ENCODE results near the gene GPX3. TPM values are rescaled to one million over a fixed set of nuclear protein-coding genes. Genes with fewer than 3 reads are reported as not detected.

The GPX3 gene
- total RNA-seq, 1 experiment from 2014 or later: 380 TPM

DNA sequence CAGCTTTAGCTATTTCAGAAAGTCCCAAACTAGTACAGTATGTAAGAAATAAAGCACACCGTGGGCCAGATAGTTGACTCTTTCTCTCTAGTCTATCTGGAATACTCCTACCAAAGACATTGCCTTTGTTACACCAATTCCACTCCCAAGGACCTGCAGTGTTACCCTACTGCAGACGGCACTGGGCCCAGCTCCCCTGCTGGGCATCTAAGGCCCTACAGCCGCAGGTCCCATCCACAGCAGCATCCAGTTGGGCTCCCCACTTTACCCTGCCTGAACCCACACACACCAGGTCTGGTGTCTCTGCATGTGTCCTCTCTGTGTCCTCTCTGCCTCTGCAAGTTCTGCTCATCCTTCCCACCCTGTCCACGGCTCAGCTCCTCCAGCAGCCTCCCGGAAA is 37.9 kb downstream of the GPX3 start:
- no peak for DNase-seq (ENCODE audit: low spot score)

DNA sequence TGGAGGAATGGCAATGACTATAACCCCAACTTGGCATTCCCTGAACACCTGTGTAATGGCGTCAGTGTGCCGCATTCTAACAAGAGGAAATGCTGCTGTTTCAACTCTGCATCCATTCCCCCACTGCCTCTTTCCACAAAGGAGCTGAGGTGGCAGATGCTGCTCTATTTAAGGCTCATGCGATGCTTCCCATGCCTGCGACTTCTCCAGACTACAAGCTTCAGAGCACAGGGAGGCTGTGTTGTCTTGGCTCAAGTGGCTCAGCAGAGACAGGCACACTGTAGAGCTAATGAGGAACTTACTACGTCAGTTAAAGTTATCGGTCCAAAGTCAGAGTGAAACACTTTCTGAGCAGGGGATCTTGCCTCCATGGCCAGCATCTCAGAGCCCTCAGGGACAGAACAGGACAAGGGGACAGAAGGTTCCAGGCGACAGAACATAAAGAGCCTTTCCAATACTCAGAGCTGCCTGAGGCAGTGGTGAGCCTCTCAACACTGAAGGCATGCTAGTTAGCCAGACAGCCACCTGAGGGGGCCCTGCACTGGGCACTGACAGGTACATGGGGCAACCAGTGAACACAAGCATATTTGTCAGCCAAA is 38.6 kb downstream of the GPX3 start:
- DNase-seq (ENCODE audit: low spot score): no peak

DNA sequence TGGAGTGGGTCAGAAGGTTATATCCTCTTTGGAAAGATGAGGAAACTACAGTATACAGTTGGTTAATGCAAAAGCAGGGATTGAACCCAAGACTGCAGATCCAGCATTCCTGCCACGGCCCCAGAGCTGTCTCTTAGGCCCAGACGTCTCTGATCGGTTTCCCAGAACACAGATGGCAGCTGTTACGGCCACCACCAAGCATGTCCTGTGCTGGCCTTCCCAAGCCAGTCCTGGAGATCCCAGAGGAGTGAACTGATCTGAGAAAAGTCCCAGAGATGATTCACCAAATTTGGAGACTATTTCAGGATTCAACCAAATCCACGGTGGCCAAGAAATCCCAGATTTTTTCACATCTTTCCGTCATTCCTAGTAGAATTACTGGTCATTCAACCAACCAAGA is 40.4 kb downstream of the GPX3 start:
- DNase-seq (ENCODE audit: low spot score): no peak

DNA sequence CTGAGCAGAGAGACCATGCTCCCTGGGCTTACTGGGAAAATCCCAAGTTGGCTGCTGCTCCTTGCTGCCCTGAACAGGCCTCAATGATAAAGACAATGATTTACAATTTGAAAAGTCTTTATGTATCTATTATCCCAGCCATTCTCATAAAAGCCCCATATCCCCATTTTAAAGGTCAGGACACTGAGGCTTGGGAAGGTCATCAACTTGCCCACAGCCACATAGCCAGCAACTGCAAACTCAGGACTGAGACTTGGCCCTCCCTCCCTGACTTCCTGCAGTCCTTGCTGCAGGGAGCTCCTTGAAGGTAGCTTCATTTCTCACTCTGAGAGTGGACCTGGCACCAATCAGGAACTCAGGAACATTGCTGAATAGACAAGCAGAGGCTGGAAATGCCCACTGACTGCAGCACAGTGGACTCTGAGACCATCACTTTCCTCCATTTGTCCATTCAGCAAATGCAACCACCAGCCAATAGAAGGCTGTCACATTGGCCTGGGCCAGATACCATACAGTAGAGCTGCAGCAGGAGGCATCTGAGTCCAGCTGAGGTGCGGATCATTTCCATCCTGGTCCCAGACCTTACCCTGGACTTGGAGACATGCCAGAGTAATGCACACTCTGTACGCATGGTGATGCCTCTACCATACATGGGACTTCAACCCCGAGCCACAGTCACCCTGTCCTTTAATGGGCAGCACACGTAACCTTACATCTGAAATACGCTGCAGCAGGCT is 42.2 kb downstream of the GPX3 start:
- no peak for DNase-seq (ENCODE audit: low spot score)

DNA sequence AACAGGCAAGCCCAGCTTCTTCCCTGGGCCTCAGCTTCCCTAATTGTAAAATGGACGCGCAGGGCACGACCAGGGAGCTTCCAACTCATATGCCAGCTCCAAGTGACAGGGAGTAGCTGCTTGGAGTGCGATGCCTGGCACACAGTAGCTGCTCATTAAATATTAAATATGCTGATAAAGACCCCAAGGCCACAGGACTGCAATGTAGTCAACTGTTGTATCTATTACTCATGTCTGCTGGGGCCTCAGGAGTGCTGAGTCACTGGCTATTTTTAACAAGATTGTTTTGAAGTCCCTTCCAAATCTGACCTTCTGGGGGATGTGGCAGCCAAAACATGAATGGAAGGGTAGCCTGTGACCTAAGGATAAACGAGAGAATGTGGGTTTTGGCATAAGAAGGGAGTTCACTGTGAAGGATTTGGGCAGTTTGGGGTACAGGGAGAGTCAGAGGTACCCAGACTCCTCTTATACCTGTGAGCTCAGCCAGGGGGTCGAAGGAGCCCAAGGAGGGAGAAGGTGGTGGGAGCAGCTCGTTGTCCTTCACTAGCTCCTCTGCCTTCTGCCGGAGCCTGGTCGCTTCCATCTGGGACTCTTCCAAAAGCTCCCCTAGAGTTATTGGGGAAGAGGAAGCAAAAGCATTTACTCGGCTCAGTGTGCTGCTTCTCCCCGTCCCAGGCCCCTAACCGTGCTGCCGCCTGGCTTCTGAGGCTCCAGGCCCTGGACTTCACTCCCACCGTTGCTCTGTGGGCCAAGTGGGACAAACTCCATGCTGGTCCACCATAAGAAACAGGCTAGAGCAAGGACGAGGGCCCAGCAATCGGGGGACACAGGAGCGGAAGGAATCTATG is 43.0 kb downstream of the GPX3 start:
- peak; percentile 40 for DNase-seq (ENCODE audit: low spot score)

DNA sequence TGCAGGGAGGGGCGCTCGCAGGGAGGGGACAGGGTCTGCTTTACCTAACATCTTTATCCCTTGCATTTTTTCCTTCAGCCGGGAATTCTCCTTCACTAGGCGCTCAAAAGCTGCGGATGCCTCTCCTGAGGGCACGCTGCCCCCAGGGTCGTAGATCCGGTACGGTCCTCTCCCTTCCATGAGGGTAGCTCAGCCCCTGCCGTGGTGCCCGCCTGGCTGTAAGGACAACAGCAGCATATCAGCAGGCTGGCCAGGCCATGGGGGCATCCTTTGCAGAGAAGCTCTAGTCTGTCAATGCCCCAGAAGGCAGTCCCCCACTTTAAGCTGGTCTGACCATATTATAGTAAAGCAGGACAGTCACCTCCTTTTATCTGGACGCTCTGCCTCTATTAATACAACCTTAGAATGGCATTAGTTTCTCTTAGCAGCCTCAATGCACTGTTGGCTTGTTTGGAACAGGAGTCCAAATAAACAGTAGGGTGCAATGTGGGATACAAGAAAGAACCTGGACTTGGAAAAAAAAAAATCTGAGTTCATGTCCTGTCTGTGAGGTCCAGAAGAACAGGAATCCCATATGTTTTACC is 44.6 kb downstream of the GPX3 start:
- no peak for DNase-seq (ENCODE audit: low spot score)

DNA sequence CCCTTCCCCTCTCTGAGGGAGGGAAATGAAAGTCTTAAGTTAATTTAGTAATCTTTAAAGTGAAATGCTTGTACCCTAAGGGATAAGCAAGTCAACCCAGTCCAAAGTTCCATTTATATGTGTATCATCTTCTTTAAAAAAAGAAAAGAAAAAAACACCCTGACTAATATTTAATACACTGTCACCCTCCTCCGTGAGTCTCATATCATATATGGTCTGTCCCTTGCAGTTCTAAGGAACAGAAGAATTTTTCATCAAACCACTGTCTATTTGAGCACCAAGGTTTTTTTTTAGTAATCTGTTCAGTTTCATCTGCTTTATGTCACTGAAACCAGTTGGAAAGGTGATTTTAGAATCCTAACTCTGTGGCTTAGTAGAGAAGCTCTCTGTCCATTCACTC is 45.2 kb downstream of the GPX3 start:
- DNase-seq (ENCODE audit: low spot score): no peak

DNA sequence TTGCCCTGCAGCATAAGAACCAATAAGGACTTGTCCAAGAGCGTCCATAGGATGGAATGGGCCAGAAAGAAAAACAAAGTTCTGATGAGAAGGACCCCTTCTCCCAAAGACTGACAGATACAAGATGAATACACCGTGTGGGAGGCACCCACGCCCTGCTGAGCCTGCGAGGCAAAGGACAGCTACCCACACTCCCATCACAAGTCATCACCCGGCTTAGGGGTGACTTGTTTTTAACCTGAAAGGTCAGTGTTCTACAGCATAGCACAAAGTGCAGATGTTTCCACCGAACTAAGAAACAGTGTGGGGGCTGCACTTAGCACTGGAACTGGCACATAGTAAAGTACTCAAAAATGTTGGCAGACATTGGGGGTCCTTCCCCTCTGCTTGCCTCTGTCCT is 46.5 kb downstream of the GPX3 start:
- no peak for DNase-seq (ENCODE audit: low spot score)

DNA sequence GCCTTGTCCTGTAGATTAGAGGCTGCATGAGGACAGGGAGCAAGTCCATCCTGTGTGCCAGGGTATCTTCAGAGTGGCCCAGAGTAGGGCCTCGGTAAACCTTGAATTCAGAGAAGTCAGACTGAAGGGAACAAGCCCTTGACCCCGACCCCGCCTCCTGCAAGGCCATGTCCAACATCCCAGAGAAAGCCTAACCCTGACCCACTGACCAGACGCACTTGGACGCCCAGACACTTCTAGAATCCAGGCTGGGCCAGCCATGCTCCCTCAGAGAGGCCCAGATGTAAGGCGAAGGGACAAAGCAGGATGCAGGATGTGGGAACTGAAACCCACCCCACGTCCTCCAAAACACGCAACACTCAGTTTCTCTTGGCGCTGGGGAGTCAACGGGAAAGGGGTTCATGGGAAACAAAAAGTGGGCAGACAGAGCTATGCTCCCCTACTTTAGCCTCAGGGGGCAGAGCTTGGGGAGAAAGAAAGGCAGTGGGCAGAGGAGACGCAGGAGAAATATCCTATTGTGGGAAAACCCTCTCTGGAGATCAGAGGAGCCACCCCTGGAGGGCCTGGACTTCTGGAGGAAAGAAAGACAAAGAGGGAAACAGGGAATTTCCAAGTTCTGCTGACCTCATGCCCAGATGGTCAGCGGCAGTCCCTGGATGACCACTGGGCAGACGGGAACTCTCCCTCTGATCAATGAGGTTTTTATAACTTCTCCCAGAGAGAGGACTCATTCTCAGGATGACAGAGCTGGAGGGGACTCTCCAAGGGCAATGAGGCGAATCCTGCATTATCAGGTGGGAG is 47.4 kb downstream of the GPX3 start:
- DNase-seq (ENCODE audit: low spot score): no peak

DNA sequence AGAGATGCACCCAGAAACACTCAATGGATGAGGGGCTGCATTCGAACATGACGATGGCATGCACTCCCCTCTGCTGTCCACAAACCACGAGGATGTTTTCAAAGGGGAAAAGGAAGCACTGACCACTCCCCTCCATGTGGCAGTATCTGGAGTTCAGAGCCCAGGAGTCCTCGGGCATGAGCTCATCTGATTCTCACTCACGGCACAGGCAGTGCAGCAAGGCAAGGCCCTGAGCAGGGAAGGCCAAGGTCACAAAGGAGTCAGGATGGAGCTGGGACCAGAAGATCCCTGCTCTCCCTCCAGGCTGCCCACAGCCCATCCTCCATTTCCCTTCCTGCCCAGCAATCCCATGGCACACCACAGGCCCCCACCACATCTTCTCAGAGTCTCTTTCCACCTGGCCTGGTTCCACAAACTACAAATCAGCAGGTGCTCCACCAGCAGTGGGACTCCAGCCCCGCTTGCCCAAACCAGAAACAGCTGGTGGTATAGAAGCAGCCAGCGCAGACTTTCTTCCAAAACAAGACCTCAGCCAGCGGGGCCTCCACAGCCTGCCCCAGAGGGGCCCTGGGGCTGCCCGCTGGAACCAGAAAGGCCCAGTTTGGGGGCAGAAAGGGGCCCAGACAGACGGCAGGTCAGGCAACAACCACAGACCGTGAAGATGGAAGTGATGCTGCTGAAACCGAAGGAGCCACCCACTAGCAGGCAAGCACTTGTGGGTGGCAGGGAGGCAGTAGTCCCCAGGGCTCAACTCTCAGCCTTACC is 48.2 kb downstream of the GPX3 start:
- DNase-seq (ENCODE audit: low spot score): no peak

DNA sequence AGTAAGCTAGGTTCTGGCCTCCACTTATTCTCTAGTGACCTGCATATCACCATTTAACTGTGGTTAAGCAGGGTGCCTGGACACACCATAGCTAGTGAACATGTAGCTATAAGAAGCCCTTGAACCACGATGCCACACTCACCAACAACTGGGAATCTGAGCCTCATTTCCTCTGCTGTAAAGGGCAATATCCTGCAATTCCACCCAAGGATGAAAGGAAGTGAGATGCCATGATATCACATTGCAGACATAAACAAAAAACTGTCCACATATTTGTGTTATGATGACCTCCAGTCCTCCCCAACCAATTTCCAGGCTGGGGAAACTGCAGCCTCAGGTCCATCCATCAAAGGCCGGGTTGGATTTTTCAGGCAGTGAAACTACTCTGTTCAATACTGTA is 50.1 kb downstream of the GPX3 start:
- DNase-seq (ENCODE audit: low spot score): no peak

DNA sequence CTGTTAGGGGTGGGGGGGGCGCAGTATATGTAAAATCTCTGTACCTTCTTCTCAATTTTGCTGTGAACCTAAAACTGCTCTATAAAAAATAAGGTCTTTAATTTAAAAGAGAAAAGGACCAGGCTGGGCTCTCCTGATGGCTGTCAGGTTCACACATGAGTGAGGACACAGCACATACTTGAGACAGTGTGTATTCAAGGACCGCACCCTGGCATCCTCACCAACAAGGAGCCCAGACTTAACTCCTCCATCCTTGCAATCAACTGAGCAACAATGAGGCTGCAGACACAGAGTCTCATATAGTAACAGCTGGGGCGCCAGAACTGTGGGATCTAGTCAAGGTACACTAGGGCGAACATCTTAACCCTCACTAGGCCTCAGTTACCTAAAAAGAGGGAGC is 50.6 kb downstream of the GPX3 start:
- DNase-seq (ENCODE audit: low spot score): no peak

DNA sequence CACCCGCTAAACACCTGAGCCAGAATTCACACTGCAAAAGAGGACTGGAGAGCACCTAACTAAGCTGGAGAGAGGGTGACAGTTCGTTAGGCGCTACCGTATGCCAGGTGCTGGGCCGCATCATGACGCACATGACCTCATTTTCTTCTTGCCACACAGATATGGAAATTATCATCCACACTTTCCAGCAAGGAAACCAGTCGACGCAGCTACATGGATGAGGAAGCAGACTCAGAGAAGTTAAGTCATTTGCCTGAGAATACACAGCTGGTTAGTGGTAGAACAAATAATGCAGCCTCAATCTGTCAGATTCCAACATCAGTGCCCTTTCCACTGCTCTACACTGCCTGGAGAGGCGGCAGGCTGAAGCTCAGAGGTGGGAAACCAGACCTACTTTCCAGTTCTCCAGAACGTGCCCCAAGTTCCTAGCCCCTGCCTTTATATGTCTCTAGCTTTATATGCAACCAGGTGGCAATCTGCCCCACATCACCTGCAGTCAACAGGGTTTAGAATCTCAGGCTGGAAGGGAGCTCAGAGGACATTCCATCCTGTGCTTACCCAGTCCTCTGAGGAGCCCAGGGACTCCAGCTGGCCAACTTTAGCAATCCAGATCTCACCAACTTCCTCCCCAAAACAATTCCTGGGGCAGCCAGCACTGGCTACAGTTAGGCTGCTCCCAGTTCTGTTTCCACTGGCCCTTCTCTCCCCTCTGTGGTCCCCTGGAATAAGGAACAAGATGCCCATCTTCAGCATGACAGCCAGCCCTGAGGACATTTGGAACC is 51.6 kb downstream of the GPX3 start:
- DNase-seq (ENCODE audit: low spot score): no peak

DNA sequence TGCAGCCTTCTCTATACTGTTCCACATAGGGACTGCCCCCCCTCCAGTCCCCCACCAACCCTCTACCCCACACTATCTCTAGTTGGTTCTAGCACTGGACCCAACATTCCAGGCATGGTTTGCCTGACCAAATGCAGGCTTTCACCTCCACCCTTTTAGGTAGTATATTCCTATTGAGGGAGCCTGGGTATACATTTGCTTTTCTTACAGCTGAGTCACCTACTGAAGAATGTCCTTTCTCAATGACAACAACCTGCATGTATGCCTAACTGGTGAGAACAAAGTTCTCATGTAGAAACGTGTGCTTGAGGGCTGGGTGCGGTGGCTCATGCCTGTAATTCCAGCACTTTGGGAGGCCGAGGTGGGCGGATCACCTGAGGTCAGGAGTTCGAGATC is 52.2 kb downstream of the GPX3 start:
- peak; percentile 60 for DNase-seq (ENCODE audit: low spot score)

DNA sequence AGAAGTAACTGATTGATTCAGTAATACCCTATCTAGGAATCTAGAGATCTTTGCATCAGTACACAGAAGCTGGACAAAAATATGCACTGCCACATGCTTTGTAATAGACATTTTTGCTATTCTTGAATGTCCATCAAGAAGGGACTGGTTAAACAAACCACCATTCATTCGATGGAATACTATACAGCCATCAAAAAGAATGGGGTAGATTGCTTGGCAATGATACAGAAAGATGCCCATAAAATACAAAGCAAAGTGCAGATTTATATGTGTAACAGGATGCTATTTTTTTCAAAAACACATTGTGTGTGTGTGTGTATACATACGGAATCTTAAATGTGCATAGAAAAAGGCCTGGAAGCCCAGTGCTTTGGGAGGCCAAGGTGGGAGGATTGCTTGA is 52.9 kb downstream of the GPX3 start:
- DNase-seq (ENCODE audit: low spot score): no peak

DNA sequence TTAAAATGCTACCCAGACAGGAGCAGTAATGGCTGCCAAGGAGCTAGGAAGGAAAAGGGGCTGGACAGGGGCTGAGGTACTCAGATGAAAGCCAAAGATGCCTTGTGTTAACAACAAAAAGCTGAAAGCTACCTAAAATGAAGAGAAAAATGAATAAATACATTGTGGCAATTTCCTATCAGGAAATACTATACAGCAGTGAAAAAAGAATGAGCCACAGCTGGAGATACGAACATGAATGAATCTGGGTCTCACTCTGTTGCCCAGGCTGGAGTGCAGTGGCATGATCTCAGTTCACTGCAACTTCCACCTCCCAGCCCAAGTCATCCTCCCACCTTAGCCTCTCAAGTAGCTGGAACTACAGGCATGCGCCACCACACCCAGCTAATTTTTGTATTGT is 54.2 kb downstream of the GPX3 start:
- no peak for DNase-seq (ENCODE audit: low spot score)

DNA sequence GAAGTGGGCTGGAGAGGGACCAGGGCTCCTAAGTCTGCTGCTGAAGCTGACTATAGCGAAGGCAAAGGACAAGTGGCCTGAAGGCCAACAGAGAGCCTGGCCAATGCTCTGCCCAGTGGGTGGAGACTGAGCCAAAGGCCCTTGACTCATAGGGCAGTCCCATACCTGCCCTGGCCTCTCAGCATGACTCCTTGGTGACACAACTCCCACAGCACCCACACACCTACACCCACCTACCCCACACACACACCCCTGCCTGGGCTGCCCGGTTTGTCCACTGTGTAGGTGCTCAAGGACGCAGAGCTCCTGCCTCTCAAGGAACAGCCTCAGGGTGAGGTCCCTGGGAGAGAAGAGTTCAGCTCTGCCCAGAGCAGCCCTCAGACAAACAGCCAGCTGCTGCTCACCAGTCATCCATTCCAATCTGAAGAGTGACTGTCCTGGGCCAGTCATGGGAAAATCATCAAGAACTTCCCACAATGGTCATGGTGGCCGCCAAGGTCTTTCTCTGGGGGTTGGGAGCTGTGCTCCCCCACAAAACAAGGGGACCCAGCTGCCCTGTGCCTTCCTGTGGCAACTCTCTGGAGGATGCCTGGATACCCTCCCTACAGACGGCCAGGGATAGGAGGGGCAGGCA is 55.4 kb downstream of the GPX3 start:
- no peak for DNase-seq (ENCODE audit: low spot score)

DNA sequence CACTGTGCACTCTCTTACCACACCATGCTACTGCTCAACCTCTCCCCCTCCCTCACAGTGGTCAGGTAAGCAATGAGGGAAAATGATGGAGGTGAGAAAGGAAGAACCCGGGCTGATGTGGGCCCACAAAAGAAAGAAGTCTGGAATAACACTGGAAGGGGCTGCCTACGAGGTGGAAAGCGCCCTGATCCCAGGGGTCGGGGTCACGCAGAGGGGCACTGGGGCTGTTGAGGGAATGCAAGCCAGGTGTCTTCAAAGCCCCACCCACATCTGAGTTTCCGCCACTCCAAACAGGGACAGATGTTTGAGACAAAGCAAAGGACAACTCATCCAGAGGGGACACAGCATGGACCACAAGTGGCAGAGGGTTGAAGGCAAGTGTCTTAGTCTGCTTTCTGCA is 56.2 kb downstream of the GPX3 start:
- no peak for DNase-seq (ENCODE audit: low spot score)

DNA sequence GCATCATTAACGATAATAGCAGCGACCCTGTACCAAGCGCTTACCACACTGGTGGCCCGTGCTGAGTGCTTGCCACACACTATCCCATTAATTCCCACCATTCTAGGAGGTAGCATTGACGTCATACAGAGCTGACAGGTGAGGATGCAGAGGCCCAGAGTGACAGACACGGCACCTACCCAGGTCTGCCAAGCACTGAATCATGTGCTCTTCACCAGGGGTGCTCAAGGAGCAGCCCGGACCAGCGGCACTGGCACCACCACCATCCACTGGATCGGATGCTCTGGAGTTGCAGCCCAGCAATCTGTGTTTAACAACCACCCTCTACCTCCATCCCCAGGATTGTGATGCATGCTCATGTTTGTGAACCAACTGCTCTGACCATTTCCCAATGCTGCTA is 57.0 kb downstream of the GPX3 start:
- DNase-seq (ENCODE audit: low spot score): no peak

DNA sequence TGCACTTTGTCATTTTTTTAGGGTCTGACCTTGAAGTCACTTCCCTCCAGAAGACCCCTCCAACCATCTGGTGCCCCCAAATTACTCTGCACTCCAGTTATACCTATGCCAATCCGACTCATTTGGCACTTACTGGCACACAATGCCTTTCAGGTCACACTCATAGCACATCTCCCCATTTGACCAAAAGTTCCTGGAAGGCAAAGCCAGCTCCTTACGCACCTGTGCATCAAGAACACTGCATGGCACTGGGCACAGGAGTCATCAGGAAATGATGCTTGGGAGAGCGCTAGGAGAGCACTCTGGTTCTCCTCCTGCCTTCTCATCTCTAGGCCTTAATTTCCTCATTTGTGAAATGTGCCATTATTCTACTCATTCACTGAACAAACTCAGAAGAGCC is 57.6 kb downstream of the GPX3 start:
- no peak for DNase-seq (ENCODE audit: low spot score)

All from H4 (cell line).